HG03196 (cell line): ENCODE measurements around the gene ABTB2.
"Not testable (repeated sequence)": the region's sequence is repeated elsewhere in the genome, so short reads cannot be mapped to it uniquely, and the experiment has no call there.

Experiments used
- ATAC-seq: cut with Tn5 transposase; IDR thresholded peaks from one replicate; pipeline ENCODE4 v1.9.1; 2021; ENCODE audit not compliant: unreplicated experiment

The ABTB2 gene

DNA sequence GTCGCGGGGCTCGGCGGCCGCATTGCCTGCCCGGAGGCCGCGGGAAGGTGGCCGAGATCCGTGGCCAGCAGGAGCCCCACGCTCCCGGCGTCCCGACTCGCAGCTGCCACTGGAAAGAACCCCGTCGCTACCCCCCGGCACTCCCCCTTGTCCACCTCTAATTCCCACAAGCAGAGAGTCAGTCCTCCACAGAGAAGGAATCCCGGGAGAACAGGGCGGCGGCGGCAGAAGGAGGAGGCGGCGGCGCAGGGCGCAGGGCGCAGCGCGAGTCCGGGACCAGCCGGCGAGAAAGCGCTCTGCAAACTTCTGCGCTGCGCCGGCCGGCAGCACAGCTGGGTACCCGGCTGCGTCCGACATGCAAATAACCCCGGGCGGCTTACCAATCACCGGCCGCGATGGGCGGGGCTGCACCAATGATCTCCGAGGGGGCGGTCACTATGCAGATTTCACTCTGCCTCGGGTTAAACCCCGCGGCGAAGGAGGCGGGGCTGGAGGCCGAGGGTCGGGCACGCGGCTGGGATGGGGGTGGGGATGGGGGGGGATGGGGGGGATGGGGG, at the start of gene ABTB2:
Gene ABTB2 (minus strand): TSS at position 310 of the 557 bp plus-strand sequence.
- peak; percentile 83 for ATAC-seq

DNA sequence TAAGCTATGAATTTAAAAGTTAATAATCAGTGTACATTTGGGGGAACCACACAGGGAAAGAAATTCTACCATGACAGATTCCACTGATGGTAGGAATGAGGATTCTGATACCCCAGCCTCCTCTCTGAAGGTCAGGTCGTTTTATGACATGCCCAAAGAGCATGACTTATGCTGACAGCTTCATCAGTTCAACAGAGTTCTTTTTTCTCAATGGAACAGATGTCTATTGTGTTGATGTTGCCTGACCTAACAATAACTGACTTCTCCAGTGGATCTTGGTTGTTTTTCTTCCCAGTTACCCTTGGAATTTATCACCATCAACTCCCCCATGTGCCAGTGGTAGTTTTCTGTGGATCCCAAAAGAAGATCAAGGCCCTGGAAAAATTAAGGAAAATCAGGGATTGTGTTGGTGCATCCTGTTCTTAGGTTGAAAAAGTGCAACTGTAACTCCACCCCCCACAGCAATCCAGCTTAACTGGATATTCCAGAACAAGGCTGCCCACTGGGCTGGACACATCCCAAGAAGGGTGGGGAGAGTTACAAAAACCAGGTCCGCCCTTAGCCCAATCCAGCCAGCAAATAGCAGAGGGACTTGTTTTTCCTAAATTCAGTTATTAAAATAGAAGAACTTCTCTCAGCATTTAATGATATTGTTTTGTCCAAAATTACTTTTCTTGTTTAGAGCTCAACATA, 49.5 kb upstream of the ABTB2 start:
- no peak for ATAC-seq

GRCh38 chr11:34406413-34406812, 48.6 kb upstream of the ABTB2 start:
- ATAC-seq = no peak

GRCh38 chr11:34405079-34405858, 47.5 kb upstream of the ABTB2 start:
- no peak for ATAC-seq

DNA sequence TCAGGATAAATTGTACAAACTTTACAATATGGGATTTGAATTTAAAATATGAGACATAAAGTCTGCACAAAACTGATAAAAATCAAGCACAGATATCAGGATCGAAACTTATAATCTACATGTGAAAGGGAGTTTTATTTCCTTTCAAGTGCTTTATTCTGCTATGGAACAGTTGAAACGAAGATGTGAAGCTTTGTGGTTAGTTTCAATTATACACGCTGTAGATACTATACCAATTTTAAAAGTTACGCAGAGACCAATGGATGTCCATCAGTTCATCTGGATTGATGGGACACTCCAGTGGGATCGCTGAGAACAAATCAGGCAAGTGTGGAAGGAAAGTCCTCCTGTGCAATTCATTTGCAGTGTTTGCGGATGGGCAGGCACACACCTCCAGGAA, 46.5 kb upstream of the ABTB2 start:
- ATAC-seq = no peak

- ATAC-seq = no peak
Observed at GRCh38 chr11:34403431-34403830, 45.6 kb upstream of the ABTB2 start.

DNA sequence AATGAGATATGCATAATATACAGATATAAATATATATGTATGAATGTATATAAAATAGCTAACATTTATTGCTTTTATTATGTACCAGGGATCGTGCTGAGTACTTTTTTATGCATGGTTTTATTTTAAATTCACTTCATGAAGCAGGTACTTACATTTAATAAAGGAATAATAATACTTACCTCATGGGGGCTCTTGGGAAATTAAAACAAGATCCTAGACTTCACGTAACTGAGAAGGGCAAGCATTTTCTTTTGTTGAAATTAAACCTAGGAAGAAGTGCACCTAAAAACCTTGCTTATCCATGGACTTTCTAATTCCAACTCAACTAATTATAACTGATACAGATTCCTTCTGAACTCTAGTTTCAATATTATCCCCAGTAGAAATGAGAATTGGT, 40.0 kb upstream of the ABTB2 start:
- no peak for ATAC-seq

DNA sequence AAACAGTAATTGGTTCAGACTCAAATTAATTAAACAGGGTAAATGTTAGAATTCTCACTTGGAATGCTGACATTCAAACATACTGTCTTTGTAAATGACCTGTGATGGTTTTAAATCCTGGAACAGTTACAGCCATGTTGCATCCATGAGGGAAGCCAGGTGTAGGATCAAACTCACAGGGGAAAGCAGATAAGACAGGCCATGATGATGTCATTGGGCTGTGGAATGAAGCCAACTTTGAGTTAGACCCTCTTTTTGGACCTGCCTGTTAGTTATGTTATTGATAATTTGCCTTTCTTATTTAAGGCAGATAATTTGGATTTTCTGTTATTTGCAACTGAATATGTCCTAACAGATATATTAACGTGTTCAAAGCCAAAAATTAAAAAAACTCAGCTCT, 39.3 kb upstream of the ABTB2 start:
- ATAC-seq = no peak

- no peak for ATAC-seq
Observed at GRCh38 chr11:34395916-34396550, 38.2 kb upstream of the ABTB2 start.

DNA sequence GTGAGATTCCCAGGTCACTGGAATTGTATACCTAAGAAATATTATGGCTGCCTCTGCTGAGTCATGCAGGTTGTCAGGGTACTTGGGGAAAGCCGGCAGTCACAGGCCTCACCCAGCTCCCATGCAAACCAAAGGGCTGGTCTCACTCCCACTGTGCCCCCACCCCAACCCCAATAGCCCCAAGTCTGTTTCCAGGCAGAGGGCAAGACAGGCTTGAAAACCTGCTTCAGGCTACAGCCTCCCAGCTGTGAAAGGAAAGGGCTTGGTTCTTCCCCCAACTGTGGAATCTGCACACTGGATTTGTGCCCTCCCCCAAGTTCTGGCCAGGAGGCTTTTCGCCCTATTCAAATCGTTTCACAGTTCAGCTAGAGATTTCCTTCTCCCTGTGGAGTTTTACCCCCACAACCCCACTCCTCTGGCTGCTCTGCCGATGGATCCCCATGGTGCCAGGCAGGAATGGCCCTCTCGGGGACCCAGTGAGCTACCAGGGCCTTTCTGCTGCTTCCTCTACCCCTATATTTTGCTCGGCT, 37.0 kb upstream of the ABTB2 start:
- ATAC-seq = no peak

DNA sequence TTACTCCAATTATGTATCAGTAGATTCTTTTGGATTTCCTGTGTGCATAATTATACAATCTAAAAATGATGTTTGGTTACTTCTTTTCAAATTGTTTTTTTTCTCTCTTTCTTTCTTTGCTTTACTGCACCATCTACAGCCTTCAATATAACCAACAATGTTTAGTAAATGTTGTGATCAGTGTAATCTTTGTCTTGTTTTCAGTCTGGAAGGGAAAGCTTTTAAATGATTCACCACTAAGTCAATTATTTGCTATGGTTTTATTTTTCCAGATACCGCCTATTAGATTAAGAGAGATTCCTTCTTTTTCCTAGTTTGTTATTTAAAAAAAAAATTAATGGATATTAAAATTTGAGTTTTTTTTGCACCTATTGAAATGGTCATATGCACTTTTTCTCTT, 29.8 kb upstream of the ABTB2 start:
- ATAC-seq = no peak

GRCh38 chr11:34386356-34386755, 28.5 kb upstream of the ABTB2 start:
- not testable (repeated sequence) for ATAC-seq

GRCh38 chr11:34382532-34383276, 24.9 kb upstream of the ABTB2 start:
- ATAC-seq = no peak

DNA sequence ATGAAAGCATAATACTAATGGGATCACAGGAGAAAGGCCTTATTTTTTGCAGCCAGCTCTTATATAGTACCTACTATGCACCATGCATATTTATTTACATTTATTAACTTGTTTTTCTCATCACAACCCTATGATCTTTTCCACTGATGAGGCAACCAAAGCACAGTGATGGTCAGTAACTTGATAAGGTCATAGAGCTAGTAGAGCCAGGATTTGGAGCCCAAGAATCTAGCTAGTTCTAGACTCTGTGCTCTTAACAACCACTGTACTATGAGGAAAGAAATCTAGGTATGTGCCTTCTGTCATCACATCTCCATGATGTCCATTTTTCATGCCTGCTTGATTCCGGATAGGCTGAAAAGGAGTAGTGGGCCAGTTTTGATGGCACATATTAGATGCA, 24.0 kb upstream of the ABTB2 start:
- ATAC-seq = no peak

- no peak for ATAC-seq
Observed at GRCh38 chr11:34380696-34381095, 22.9 kb upstream of the ABTB2 start.

DNA sequence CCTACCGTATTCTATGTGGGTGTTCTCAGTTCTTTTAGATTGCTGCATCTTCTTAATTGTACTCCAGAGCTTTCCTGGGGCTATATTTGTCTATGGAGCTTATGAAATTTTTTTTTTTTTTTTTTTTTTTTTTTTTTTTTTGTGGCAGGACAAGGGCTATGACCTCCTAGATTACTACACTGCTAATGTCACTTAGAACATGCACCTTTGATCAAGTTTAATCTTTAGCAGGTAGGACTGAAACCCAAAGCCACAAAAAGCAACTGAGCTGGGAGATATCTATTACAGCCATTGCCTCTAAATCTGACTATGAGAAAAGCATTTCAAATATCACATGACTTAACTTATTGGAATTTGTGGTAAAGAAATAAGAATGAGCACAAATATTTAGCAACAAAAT, 21.7 kb upstream of the ABTB2 start:
- no peak for ATAC-seq

DNA sequence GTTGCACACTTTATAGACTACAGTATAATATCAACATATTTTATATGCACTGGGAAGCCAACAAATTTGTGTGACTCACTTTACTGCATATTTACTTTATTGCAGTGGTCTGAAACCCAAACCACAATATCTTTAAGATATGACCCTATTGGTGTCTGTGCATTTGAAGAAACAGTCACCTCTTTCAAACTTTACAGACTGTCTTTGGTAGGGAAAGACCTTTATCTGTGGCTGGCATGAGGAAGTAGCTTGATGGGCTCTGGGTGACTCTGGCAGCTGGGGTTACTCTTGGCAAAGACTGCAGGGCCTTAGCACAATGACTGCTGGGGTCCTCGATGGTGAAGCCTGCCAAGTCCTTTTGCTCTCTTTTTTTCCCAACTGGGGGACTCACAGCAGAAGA, 21.3 kb upstream of the ABTB2 start:
- ATAC-seq = no peak

DNA sequence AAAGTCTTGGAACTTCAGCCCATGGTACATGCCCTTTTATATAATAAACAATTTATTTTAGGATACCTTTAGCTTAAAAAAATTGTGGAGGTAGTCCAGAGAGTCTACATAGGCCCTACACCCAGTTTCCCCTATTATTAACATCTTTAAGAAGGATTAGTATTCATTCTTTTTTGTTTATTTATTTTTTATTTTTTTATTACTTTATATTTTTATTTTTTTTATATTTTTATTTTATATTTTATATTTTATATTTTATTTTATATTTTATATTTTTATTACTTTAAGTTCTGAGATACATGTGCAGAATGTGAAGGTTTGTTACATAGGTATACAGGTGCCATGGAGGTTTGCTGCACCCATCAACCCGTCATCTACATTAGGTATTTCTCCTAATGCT, 15.9 kb upstream of the ABTB2 start:
- no peak for ATAC-seq

GRCh38 chr11:34366522-34366921, 8.7 kb upstream of the ABTB2 start:
- no peak for ATAC-seq

DNA sequence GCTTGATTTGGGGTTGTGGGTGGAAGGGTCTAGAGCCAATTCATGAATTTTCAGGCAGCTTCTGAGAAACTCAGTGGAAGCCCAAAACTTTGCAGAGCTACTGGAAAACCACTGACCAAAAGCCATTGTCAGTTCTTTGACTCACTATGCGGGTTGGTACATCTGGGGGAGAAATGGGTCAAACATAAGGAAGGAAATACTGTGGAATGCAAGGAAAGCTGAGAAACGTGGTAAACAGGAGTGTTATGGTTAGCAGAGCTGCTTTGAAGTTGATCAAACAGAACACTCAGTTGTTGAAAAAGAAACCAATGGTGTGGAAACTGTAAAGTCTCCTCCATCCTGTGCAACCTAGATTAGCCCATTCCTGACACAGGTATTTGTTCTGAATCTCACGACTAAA, 6.3 kb upstream of the ABTB2 start:
- no peak for ATAC-seq
